Measurements from ENCODE around the gene BRMS1L.

Gene BRMS1L

GRCh38 chr14:35890308-35890707, 64.2 kb downstream of the BRMS1L start:
- Histone ChIP-seq H3K4me2 (ENCODE audit: insufficient read depth, low read length) (no peak overlapping the region), H3K4me3 (ENCODE audit: low read depth in 1 of 2, low read length in 2 of 2) (no peak overlapping the region), H3K79me2 (ENCODE audit: insufficient read depth, low read length) (no peaks in the 10 kb centered on the region), H3K4me1 (ENCODE audit: insufficient read depth, low read length) (no peaks in the 10 kb centered on the region), H4K20me1 (ENCODE audit: insufficient read depth, low read length) (no peaks in the 10 kb centered on the region), H3K27me3 (ENCODE audit: insufficient read depth, low read length, poor library complexity) (no peaks in the 10 kb centered on the region), H3K27ac (ENCODE audit: low read length) (no peak overlapping the region), H3K9me3 (ENCODE audit: insufficient read depth, low read length, severe bottlenecking) (peaks cover 3% of the 10 kb centered on the region), H3K9ac (ENCODE audit: low read depth, low read length) (no peak overlapping the region), H2AFZ (ENCODE audit: low read depth, low read length) (no peak overlapping the region), H3K36me3 (ENCODE audit: insufficient read depth, low read length) (no peaks in the 10 kb centered on the region)
- ATAC-seq (ENCODE audit: insufficient read depth, low read depth) (no peak), DNase-seq (no peak)
- no peak for TF ChIP-seq EZH2 (IDR thresholded peaks at IDR 0.05; ENCODE audit: borderline replicate concordance, low read depth, low read length, severe bottlenecking)
- no peak for TF ChIP-seq CTCF (IDR thresholded peaks at IDR 0.05; ENCODE audit: borderline replicate concordance, extremely low read depth, low read length, poor library complexity, severe bottlenecking)

DNA sequence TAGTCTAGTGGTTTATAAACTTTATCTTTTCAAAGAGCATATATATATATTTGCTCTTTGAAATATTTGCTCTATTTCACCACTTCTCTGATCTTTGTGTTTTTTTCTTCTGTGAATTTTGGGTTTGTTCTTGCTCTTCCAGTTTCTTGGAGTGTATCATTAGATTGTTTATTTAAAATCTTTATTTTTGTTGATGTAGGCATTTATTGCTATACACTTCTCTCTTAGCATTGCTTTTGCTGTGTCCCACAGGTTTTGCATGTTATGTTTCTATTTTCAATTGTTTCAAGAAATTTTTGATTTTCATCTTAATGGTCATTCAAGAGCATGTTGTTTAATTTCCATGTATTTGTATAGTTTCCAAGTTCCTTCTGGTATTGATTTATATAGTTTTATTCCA, 69.1 kb downstream of the BRMS1L start:
- no peaks in the 10 kb centered on the region for H4K20me1 ChIP-seq (ENCODE audit: insufficient read depth, low read length)
- no peak overlapping the region for H3K9ac ChIP-seq (ENCODE audit: low read depth, low read length)
- DNase-seq (no peak), ATAC-seq (ENCODE audit: insufficient read depth, low read depth) (no peak)
- H2AFZ ChIP-seq (ENCODE audit: low read depth, low read length): no peak overlapping the region
- no peaks in the 10 kb centered on the region for H3K36me3 ChIP-seq (ENCODE audit: insufficient read depth, low read length)
- H3K79me2 ChIP-seq (ENCODE audit: insufficient read depth, low read length): no peaks in the 10 kb centered on the region
- no peaks in the 10 kb centered on the region for H3K27me3 ChIP-seq (ENCODE audit: insufficient read depth, low read length, poor library complexity)
- TF ChIP-seq CTCF (IDR thresholded peaks at IDR 0.05; ENCODE audit: borderline replicate concordance, extremely low read depth, low read length, poor library complexity, severe bottlenecking): no peak
- no peak for TF ChIP-seq EZH2 (IDR thresholded peaks at IDR 0.05; ENCODE audit: borderline replicate concordance, low read depth, low read length, severe bottlenecking)
- no peak overlapping the region for H3K4me2 ChIP-seq (ENCODE audit: insufficient read depth, low read length)
- peaks cover 3% of the 10 kb centered on the region for H3K9me3 ChIP-seq (ENCODE audit: insufficient read depth, low read length, severe bottlenecking)
- H3K27ac ChIP-seq (ENCODE audit: low read length): no peak overlapping the region
- H3K4me1 ChIP-seq (ENCODE audit: insufficient read depth, low read length): no peaks in the 10 kb centered on the region
- no peak overlapping the region for H3K4me3 ChIP-seq (ENCODE audit: low read depth in 1 of 2, low read length in 2 of 2)

GRCh38 chr14:35897616-35898111, 71.5 kb downstream of the BRMS1L start:
- peak; percentile 11 for DNase-seq
- H3K79me2 ChIP-seq (ENCODE audit: insufficient read depth, low read length): no peaks in the 10 kb centered on the region
- no peak for TF ChIP-seq CTCF (IDR thresholded peaks at IDR 0.05; ENCODE audit: borderline replicate concordance, extremely low read depth, low read length, poor library complexity, severe bottlenecking)
- TF ChIP-seq EZH2 (IDR thresholded peaks at IDR 0.05; ENCODE audit: borderline replicate concordance, low read depth, low read length, severe bottlenecking): no peak

More at GRCh38 chr14:35897616-35898111, 71.5 kb downstream of the BRMS1L start:
- Histone ChIP-seq H3K4me2 (ENCODE audit: insufficient read depth, low read length) (no peak overlapping the region), H3K9me3 (ENCODE audit: insufficient read depth, low read length, severe bottlenecking) (peaks cover 3% of the 10 kb centered on the region), H3K9ac (ENCODE audit: low read depth, low read length) (no peak overlapping the region), H4K20me1 (ENCODE audit: insufficient read depth, low read length) (no peaks in the 10 kb centered on the region), H3K4me1 (ENCODE audit: insufficient read depth, low read length) (no peaks in the 10 kb centered on the region), H3K27ac (ENCODE audit: low read length) (no peak overlapping the region), H3K27me3 (ENCODE audit: insufficient read depth, low read length, poor library complexity) (no peaks in the 10 kb centered on the region), H3K36me3 (ENCODE audit: insufficient read depth, low read length) (no peaks in the 10 kb centered on the region), H2AFZ (ENCODE audit: low read depth, low read length) (no peak overlapping the region), H3K4me3 (ENCODE audit: low read depth in 1 of 2, low read length in 2 of 2) (no peak overlapping the region)
- ATAC-seq (ENCODE audit: insufficient read depth, low read depth): peak; percentile 67
